ENCODE data around the gene IGF1.

The IGF1 gene

DNA sequence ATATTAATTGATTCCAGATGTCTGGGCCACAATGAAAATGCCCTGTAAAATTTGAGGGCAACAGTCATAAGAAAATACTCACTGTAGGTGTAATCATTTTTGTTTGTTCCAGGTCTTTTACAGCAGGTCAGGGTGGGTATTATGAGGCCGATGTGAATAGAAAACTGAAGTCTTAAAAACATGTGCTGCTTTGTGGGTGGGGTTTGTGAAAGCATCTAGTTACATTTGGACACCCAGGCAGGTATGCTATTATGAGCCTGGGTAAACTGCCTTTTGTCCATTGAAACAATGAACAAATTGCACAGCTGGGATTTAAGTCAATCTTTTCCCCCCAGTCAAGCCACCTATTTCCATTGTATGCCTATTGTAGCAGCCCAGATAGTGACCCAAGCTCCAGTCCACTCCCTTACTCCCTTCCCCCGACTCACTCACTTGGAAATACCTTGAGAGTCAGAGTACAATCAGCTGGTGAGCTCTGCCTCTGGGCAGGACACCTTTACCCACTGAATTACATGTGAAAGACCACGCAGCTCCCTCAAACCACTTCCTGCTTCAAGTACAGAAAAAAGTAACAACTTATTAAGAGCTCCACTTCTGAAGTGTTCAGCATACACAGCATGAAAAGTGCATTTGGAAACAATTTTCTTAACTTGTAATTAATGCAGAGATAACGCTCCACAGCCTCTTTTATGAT is 1.8 kb downstream of the IGF1 start:
- FAIRE-seq = no peak

GRCh38 chr12:102475355-102475754 is 5.0 kb downstream of the IGF1 start:
- TF ChIP-seq, protein P1, sequence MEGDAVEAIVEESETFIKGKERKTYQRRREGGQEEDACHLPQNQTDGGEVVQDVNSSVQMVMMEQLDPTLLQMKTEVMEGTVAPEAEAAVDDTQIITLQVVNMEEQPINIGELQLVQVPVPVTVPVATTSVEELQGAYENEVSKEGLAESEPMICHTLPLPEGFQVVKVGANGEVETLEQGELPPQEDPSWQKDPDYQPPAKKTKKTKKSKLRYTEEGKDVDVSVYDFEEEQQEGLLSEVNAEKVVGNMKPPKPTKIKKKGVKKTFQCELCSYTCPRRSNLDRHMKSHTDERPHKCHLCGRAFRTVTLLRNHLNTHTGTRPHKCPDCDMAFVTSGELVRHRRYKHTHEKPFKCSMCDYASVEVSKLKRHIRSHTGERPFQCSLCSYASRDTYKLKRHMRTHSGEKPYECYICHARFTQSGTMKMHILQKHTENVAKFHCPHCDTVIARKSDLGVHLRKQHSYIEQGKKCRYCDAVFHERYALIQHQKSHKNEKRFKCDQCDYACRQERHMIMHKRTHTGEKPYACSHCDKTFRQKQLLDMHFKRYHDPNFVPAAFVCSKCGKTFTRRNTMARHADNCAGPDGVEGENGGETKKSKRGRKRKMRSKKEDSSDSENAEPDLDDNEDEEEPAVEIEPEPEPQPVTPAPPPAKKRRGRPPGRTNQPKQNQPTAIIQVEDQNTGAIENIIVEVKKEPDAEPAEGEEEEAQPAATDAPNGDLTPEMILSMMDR (IDR thresholded peaks at IDR 0.05; ENCODE audit: insufficient read depth, missing control alignments) = no peak
- FAIRE-seq = no peak

More for the DNA sequence above, 1.8 kb downstream of the IGF1 start:
- DNase-seq (ENCODE audit: insufficient read length, low spot score) = no peak
- TF ChIP-seq, protein P1 (IDR thresholded peaks at IDR 0.05; ENCODE audit: insufficient read depth, missing control alignments) = no peak

DNA sequence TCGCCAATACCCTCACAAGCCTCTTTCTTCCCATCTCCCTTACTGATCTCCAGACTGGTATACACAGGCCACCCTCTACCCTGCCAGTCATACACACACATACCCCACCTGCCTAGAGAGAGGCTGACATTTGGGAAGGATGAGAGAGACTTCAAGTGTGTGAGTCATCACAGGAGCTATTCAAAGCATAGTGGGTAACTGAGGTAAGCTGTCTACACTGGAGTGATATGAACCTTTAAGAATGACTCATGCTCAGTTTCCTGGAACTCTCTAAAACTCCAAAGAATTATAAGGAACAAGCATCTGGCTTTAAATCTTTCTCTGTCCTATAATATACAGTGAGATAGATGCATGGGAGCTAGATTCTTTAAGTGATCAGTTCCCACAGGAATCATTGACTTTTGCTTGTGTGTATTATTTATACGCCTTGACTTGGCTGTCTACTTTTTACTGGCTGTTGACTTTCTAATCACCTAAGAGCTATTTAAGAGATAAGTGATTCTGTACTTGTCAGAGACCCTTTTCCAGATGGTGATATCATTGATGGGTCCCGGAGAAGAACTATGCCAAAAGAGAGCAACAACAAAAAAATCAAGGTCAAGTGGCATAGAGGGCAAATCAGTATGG is 5.8 kb downstream of the IGF1 start:
- TF ChIP-seq, protein P1 (IDR thresholded peaks at IDR 0.05; ENCODE audit: insufficient read depth, missing control alignments) = no peak
- FAIRE-seq = no peak
- DNase-seq (ENCODE audit: insufficient read length, low spot score) = no peak

More at GRCh38 chr12:102475355-102475754, 5.0 kb downstream of the IGF1 start:
- no peak for DNase-seq (ENCODE audit: insufficient read length, low spot score)

- TF ChIP-seq, protein P1 (IDR thresholded peaks at IDR 0.05; ENCODE audit: insufficient read depth, missing control alignments) = no peak
- FAIRE-seq (no peak), DNase-seq (ENCODE audit: insufficient read length, low spot score) (no peak)
These were observed 7.9 kb downstream of the IGF1 start for GRCh38 chr12:102472496-102472895.

- TF ChIP-seq, protein P1 (IDR thresholded peaks at IDR 0.05; ENCODE audit: insufficient read depth, missing control alignments) = no peak
- no peak for FAIRE-seq
- DNase-seq (ENCODE audit: insufficient read length, low spot score) = no peak
These were observed 8.8 kb downstream of the IGF1 start for GRCh38 chr12:102471556-102471955.

GRCh38 chr12:102470945-102471344 is 9.4 kb downstream of the IGF1 start:
- FAIRE-seq (no peak), DNase-seq (ENCODE audit: insufficient read length, low spot score) (no peak)
- TF ChIP-seq, protein P1 (IDR thresholded peaks at IDR 0.05; ENCODE audit: insufficient read depth, missing control alignments) = no peak

Measured in D721Med (cell line).